Umbilical cord (tissue), 2 donors: ENCODE results near the gene SDSL. TPM values are rescaled to one million over a fixed set of nuclear protein-coding genes. Genes with fewer than 3 reads are reported as not detected.

Experiments
- DNase-seq: peaks from one replicate; pipeline ENCODE4 v3.0.0-alpha.2; 2015; ENCODE audit warnings: low spot score
- total RNA-seq: library from RNA; depleted of rRNA; stranded (reverse); fragments of >200 nt; gene quantifications from one replicate; pipeline ENCODE4 v1.2.3, GENCODE V29; 2014; ENCODE audit warnings: low replicate concordance; ENCODE audit not compliant: insufficient read depth

The SDSL gene
- total RNA-seq, 1 donor from 2014 or later = 3.6 TPM

DNA sequence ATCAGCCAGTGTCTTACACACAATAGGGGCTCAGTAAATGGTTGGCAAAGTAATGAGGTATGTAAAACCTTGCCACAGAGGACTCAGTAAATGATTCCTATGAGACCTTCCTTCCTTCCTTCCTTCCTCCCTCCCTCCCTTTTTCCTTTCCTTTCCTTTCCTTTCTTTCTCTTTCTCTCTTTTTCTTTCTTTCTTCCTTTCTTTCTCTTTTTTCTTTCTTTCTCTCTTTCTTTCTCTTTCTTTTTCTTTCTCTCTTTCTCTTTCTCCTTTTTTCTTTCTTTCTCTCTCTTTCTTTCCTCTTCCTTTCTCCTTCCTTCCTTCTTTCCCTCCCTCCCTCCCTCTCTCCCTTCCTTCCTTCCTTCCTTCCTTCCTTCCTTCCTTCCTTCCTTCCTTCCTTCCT lies 26.0 kb upstream of the SDSL start:
- no peak for DNase-seq

- DNase-seq = no peak
Observed at GRCh38 chr12:113396828-113397496, 25.2 kb upstream of the SDSL start.

- DNase-seq = no peak
Observed at GRCh38 chr12:113397497-113398197, 24.5 kb upstream of the SDSL start.

GRCh38 chr12:113398346-113399290 lies 23.6 kb upstream of the SDSL start:
- no peak for DNase-seq

DNA sequence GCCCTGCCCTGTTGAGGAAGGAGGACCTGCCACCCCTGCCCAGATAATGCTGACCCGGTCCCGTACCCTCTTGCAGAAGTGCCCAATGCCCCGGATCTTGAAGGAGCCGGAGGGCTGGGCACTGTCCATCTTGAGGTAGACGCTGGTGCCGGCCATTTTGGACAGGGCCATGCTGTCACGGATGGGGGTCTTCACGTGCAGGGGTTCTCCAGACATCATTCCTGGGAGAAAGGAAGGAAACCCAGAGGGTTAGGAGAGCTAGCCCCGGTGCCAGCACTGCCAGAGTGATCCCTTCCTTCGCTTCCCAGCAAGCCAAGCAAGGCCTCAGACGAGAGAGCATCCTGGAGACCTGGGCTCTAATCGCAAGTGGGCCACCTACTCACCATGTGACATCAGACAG lies 22.7 kb upstream of the SDSL start:
- no peak for DNase-seq

DNA sequence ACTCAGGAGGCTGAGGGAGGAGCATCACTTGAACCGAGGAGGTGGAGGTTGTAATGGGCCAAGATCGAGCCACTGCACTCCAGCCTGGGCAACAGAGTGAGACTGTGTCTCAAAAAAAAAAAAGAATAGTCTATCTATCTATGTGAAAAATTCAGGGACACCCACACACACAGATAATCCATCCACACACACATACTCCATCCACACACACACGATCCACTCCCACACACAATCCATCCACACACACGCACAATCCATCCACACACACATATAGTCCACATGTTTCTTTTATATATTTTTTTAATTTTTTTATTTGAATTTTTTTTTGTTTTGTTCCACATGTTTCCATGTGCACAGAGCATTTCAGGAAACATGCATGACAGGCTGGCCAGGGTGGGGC lies 21.8 kb upstream of the SDSL start:
- DNase-seq = no peak

DNA sequence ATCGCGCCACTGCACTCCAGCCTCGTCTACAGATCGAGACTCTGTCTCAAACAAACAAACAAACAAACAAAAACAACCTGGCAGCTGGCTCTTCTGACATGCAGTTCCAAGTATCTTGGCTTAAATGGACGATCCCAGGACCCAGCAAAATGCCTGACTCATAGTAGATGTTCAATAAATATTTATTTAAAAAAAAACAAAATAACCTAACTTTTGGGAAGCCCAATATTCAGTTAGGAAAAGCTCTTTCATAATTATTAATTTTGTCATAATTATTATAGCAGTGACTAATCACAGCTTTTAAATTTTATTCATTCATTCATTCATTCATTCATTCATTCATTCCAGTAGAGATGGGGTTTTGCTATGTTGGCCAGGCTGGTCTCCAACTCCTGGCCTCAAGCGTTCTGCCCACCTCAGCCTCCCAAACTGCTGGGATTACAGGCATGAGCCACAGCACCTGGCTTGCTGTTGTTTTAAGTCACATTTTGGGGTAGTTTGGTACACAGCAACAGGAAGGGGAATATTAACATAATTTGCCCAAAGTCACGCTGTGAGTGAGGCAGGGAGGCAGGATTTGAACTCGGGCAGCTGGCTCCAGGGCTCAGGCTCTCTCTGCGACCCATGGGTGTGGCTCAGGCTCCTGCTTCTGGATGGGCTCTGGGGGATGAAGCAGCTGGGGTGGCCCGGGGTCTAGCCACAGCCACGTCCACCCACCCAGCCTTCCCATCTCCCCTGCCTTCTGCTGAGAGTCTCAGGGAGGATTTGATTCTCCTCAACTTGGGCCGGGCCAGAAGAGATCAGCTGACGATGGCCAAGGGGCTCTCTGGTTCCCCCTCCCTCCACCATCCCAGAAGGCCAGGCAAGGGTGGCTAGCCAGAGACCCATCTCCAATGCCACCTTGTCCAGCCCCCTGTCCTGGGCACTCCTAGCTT lies 20.8 kb upstream of the SDSL start:
- no peak for DNase-seq

DNA sequence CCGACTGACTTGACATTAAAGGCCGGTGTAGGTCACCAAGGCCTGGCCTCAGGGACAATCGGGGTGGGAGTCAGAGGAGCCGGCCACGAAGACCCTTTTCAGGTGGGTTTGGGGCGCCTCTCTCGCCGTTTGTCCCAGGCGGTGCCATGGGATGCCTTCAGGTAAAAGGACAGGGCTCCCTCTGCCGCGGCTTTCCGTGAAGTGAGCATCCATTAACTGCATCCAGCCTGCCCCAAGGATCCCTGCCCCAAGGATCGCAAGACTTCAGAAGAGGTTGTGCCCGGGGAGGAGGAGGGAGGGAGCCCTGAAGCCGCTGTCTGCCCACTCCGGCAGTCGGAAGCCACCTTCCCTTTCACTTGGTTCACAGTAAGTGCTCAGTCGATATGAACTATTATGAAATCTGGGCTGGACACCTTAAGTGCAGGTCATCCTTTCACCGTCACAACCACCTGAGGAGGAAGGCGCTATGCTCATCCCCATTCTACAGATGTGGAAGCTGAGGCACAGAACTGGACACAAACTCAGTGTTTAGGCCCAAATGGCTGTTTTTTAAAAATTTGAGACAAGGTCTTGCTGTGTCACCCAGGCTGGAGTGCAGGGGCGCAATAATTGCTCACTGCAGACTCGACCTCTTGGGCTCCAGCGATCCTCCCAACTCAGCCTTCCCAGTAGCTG lies 19.5 kb upstream of the SDSL start:
- no peak for DNase-seq

DNA sequence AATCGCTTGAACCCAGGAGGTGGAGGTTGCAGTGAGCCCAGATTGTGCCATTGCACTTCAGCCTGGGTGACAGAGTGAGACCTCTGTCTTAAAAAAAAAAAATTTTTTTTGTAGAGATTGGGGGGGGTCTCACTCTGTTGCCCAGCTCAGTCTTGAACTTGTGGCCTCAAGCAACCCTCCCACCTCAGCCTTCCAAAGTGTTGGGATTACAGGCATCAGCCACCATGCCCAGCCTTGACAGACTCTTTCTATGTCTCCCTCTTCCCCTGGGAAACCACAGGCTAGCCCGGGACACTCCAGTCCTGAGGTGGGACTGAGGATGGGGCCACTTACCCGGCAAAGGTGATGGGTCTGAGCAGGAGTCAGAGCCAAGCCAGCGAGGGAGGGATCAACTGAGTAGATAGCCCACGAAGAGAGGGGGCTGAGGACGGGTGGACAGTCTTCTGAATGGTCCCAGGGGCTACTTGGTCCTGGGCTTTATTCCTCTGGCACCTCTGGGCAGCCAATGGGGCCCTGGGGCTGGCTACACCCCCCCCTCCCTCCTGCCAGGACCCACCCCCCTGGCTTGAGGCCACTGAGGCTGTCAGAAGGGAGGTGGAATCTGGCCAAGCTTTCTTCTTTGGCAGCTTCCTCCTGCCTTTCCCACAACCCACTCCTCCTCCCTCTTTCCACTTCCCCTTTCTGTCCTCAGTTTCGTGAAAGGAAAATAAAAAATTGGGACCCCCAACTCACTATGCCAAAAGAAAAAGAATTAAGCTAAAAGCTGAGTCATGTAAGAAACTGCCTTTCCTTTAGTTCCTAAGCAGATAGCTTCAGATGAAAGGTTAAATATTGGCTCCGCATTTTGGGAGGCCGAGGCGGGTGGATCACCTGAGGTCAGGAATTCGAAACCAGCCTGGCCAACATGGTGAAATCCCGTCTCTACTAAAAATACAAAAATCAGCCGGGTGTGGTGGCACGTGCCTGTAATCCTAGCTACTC lies 18.5 kb upstream of the SDSL start, which contains the start of gene SDS:
SDS (minus strand) TSS at position 453 of the 981 bp plus-strand sequence. CDS start 4,179 bp downstream, outside the sequence.
- DNase-seq = peak; percentile 60

DNA sequence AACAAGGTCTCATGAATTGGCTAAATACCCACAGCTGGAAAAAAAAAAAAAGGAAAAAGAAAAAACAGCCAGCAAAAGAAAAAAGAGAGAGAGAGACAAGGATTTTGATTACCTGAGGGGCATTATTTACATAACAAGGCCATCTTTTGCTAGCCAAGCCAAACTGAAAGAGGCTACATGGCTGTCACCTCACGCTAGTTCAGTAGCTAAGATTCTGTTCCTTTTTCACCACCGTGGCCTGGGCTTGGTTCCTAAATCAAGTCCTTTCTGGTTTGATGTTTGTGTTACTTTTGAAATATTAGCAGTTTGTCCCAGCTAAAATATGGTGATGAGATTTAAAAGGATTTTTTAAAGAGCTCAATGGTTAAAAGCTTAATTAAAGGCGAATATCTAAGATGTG lies 16.5 kb upstream of the SDSL start:
- DNase-seq = no peak

DNA sequence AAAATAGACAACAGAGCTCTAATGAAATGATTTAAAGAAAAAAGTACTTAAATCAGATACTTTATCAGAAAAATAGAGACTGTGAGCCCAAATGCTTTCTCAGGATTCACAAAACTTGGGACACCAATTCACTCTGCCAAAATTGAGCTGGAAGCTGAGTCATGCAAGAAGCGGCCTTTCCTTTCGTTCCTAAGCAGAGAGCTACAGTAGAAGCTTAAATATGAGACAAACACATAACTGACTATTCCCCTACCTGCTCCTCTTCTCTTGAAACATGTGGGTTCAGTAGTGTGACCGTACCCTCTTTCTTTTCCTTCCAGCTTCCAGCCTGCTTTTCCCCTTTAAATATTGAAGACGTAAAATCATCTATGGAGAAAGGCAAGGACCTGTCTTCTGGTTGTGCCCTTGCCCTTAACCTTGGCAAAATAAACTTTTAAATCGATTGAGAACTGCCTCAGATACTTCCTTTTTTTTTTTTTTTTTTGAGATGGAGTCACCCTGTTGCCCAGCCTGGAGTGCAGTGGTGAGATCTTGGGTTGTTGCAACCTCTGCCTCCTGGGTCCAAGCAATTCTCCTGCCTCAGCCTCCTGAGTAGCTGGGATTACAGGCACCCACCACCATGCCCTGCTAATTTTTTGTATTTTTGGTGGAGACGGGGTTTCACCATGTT lies 14.1 kb upstream of the SDSL start:
- DNase-seq = peak; percentile 62

GRCh38 chr12:113408756-113409298 lies 13.4 kb upstream of the SDSL start:
- no peak for DNase-seq

DNA sequence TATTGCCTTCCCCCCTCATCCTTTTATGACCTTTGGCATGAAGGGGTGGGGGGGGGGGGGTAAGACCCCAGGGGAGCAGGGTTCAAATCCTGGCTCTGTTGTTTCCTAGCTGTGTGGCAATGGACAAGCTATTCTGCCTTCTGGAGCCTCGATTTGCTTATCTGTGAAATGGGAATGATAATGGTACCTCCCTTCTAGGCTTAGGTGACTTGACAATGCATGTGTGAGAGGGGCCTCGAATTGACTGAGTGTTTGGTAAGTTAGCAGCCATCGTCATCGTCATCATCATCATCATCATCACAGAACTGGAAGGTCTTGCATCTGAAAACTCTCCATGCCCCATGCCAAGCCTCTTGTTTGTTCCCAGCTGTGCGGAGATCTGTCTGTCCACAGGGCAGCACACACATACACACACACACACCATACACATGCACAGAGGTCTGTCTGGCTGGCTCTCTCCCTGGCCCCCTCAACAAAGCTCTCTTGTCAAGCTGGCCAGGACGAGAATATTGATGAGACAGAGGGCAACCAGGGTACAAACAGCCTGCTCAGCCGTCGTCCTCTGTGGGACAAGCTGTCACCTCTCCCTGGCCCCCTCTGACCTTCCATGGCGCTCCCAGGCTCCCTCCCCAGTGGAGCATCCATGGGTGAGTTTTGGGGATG lies 12.6 kb upstream of the SDSL start:
- DNase-seq = no peak

DNA sequence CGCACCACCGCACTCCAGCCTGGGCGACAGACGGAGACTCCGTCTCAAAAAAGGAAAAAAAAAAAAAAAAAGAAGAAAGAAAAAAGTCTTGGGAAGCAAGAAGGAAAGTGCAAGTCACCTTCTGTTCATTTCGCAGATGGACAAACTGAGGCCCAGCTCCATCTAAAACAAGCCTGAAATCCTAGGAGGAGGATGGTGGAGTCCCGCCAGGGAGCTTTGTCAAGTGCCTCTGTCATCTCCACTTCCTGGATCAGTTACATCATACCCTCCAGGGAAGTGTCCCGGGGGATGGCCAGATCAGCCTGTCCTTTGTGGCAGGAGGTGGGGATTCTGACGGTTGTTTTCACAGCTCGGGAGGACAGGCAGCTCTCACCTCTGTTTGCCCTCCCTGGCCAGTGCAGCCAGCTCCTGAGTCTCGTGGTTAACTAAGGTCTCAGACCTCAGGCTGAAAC lies 8.7 kb upstream of the SDSL start:
- DNase-seq = no peak

- no peak for DNase-seq
Observed at GRCh38 chr12:113414519-113415038, 7.6 kb upstream of the SDSL start.

GRCh38 chr12:113416091-113416754 lies 6.0 kb upstream of the SDSL start:
- no peak for DNase-seq
